ENCODE results near the gene MMP12.
"Not testable (repeated sequence)": the region's sequence is repeated elsewhere in the genome, so short reads cannot be mapped to it uniquely, and the experiment has no call there.

The MMP12 gene
- total RNA-seq = 0 reads per million in 4 experiments

DNA sequence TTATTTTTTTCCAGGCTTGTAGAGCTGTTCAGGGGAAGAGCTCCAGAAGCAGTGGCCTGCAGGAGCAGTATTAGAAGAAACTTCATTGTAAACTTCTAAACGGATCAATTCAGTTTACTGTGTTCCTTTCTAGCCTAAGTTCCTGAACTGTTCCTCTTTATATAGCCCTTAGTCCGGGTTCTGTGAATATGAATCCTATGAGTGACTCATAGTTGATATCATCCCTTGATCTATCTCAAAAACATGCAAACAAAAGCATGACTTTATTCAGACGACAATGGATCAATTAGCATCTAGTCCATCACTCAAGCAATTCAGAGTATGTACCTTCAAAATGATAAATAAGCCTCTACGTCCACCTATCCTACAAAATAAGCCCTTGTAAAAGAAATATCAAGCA lies at the start of gene MMP12:
TSS of gene MMP12 (minus strand) at position 131 of the 400 bp plus-strand sequence. CDS start at position 86, 45 bp downstream.
- DNase-seq = no peak

DNA sequence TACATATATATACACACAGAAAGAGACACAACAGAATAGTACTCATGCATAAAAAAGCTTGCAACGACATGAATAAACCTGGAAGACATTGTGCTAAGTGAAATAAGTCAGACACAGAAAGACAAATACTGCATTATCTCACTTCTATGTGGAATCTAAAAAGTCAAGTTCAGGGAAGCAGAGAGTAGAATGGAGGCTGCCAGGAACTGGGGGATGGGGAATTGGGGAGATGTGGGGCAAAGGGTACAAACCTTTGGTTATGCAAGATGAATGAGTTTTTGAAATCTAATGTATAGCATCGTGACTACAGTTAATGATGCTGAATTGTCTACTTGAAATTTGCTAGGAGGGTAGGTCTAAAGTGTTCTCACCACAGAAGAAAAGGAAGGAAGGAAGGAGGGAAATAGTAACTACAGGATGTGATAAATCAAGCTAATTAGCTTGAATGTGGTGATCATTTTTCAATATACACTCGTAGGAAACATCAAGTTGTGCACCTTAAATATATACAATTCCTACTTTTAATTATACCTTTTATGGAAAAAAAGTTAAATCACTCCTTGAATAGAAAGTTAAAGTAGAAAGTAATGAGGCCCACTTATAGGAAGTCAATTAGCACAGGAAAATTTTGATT lies 46.9 kb upstream of the MMP12 start:
- DNase-seq = no peak

- no peak for DNase-seq
Measured at GRCh38 chr11:102920118-102920684, 45.4 kb upstream of the MMP12 start.

DNA sequence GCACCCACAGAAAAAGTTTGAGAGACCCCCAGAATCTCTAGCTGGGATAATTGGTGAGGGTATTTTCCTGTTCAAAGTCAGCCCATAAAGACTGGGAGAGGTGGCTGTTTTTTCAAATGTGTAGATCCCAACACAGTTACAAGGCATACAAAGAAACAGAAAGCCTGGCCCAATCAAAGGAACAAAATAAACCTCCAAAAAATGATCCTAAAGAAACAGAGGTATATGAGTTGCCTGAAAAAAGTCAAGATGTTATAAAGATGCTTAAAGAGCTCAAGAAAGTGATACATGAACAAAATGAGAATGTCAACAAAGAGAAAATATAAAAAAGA lies 40.2 kb upstream of the MMP12 start:
- DNase-seq = no peak

GRCh38 chr11:102914238-102915043 lies 39.7 kb upstream of the MMP12 start:
- no peak for DNase-seq

GRCh38 chr11:102912482-102912830 lies 37.7 kb upstream of the MMP12 start:
- no peak for DNase-seq

DNA sequence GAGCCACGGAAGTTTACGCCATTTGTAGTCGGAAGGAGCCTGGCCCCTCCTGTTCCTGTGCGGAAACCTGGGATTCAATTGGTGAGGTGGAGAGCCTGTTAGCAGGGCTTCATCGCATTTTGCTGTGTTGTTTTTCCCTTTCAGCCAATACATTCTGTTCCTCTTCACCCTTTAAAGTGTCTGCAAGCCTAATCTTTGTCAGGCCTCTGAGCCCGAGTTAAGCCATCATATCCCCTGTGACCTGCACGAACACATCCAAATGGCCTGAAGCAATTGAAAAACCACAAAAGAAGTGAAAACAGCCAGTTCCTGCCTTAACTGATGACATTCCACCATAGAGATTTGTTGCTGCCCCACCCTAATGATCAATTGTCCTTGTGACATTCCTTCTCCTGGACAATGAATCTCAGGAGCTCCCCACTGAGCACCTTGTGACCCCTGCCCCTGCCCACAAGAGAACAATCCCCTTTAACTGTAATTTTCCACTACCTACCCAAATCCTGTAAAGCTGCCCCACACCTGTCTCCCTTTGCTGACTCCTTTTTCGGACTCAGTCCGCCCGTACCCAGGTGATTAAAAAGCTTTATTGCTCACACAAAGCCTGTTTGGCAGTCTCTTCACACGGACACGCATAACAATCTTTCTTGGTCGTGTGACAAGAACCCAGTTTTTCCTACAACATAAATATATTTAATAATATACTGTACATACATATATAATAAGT lies 37.1 kb upstream of the MMP12 start:
- DNase-seq = no peak

GRCh38 chr11:102905848-102906247 lies 31.1 kb upstream of the MMP12 start:
- DNase-seq = not testable (repeated sequence)

- not testable (repeated sequence) for DNase-seq
Measured at GRCh38 chr11:102903895-102904294, 29.1 kb upstream of the MMP12 start.

- DNase-seq = no peak
Measured at GRCh38 chr11:102900346-102900745, 25.6 kb upstream of the MMP12 start.

GRCh38 chr11:102891736-102892135 lies 17.0 kb upstream of the MMP12 start:
- no peak for DNase-seq

GRCh38 chr11:102886999-102887398 lies 12.2 kb upstream of the MMP12 start:
- no peak for DNase-seq

GRCh38 chr11:102883141-102883540 lies 8.4 kb upstream of the MMP12 start:
- no peak for DNase-seq

- DNase-seq = no peak
Measured at GRCh38 chr11:102882389-102883024, 7.7 kb upstream of the MMP12 start.

GRCh38 chr11:102879801-102880200 lies 5.0 kb upstream of the MMP12 start:
- no peak for DNase-seq

DNA sequence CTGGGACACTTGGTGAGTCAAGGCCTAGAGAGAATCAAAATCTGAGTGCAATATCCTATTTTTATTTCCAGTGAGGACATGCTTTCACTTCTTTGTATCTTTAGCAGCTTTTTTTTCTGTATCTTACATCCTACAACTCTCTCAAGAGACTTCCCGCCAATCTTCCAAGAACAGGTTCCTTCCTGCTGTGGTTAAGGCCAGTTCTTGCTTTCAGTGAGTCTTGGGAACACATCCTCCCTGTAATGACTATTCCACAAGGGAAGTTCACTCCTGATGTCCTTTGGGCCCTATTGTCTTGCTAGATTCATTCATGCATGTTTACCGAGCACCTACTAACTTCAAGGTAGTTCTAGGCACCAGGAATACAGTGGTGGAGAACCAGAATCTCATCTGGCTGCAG lies 3.8 kb upstream of the MMP12 start:
- no peak for DNase-seq

DNA sequence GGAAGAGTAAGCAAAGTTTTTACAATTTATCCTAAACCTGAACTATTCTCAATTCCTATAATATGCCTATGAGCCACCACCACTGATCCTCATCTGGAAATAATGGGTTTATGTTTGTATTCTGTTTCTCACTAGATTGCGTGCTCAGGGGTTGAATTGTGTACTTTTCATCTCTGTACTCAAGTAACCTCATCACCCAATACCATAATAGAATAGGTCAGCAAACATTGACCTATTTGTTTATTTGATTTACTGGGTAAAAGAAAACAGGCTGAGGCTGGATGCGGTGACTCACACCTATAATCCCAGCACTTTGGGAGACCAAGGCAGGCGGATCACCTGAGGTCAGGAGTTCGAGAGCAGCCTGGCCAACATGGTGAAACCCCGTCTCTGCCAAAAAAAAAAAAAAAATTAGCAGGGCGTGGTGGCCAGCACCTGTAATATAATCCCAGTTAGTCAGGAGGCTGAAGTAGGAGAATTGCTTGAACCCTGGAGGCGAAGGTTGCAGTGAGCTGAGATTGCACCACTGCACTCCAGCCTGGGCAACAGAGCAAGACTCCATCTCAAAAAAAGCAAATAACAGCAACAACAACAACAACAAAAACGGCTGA lies 5.3 kb downstream of the MMP12 start:
- DNase-seq = not testable (repeated sequence)

DNA sequence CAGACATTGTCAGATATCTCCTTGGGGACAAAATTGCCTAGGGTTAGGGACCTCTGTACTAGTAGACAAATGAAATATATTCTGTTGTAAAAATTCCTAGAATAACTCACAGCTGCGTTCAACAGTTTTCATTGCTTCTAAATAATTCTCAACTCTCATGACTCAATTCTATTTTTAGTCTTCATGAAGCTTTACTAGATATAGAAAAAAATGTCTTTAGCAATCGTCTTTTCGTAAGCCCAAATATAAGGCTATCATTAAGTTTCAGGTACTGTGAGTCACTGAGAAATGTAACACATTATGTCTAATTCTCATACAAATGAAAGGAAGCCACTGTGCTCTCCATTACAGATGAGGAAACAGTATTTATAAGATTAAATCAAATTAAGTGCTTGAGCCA lies 6.4 kb downstream of the MMP12 start:
- no peak for DNase-seq

DNA sequence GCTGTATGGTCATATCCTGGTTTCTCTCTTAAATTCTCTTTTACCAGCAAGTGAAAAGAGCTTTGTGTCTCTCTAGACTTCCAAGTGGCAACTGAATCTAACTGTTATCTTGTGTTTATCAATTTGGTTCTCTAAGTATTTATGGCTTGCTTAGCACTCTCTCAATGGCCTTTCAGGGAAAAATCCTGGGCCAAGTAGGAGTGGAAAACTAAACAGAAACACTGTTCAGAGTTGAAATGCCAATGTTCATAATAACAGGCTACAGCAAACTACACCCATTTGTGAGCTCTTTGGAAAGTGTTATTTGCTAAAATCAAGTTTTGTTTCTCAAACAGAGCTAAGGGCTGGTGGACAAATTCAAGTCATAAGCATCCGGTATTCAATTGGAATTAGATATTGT lies 10.1 kb downstream of the MMP12 start:
- DNase-seq = no peak

DNA sequence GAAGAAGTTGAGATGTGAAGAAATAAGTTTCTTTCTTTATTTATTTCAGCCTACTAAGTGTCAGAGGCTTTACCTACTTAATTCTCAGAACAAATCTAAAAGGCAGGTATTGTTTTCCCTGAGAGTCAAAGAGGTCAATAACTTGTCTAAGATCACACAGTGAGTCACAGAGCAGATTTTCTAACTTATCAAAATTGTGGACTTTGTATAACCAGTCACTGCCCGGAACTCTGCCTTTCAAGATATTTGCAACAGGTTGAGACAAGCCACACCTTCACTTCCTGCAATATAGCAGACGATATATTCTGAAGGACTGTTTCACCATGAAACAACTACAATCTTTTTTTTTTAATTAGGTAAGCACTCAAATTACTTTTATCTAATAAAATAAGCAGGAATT lies 20.8 kb downstream of the MMP12 start:
- DNase-seq = no peak

DNA sequence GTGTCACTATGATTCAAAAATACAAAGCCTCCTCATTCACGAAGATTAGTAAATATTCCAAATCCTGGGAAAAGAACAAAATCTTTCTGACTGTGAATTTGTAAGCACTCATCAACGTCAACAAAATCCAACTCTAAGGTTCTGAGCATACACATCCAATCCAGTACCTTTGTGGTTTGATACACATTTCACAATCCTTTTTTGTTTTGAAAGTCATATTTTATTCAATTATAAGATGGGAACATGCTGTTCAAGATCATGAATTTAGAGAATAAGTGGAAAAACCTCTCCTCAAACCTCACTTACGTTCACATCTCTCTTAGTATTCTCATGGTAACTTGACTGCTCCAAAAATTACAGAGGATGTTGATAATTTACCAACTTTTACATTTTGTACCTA lies 21.7 kb downstream of the MMP12 start:
- DNase-seq = no peak

GRCh38 chr11:102850973-102851745 lies 23.6 kb downstream of the MMP12 start:
- no peak for DNase-seq
